NB4 (cell line): ENCODE data around the gene GULP1.

Experiments used
- DNase-seq: peaks from one replicate; pipeline ENCODE4 v3.0.0; 2010; ENCODE audit warnings: low read depth
- H3K4me3 ChIP-seq: one replicate; pipeline ENCODE4 v1.5.1; 2011; ENCODE audit warnings: mild to moderate bottlenecking, low read depth, low read length, moderate library complexity
- MYC ChIP-seq: IDR thresholded peaks from 2 replicates; pipeline ENCODE4 v1.6.1; 2011; ENCODE audit warnings: low read depth, low read length
- POLR2A ChIP-seq: IDR thresholded peaks from 2 replicates; pipeline ENCODE4 v1.6.1; 2011; ENCODE audit warnings: mild to moderate bottlenecking; ENCODE audit not compliant: insufficient read length; ENCODE audit errors: extremely low read depth
- TF ChIP-seq, protein P1 (sequence below): IDR thresholded peaks from one replicate; pipeline ENCODE4 v1.5.1; 2012; ENCODE audit warnings: low read depth, low read length
- TF ChIP-seq, protein P2 (sequence below): IDR thresholded peaks from 2 replicates; pipeline ENCODE4 v1.6.1; 2011; ENCODE audit warnings: low read depth, low read length

GULP1 gene

DNA sequence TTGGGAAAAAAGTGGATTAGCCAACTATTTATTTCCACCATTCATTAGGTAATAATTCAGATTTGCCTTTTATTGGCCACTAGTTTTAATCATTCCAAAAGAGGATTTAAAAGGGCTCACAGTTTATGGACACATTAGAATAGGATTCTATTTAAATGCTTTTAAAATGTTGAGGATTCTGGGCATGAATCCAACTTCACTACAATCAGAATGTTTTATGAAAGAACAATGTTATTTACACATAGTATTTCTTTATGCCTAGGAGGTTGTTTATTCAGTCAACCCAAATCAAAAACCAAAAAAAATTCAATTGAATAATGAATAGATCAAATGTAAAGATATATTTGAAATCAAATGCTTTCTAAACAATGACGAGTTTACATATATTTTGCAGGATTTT, 232.2 kb downstream of the GULP1 start:
- TF ChIP-seq POLR2A (no peak), MYC (no peak)
- TF ChIP-seq, protein P1, sequence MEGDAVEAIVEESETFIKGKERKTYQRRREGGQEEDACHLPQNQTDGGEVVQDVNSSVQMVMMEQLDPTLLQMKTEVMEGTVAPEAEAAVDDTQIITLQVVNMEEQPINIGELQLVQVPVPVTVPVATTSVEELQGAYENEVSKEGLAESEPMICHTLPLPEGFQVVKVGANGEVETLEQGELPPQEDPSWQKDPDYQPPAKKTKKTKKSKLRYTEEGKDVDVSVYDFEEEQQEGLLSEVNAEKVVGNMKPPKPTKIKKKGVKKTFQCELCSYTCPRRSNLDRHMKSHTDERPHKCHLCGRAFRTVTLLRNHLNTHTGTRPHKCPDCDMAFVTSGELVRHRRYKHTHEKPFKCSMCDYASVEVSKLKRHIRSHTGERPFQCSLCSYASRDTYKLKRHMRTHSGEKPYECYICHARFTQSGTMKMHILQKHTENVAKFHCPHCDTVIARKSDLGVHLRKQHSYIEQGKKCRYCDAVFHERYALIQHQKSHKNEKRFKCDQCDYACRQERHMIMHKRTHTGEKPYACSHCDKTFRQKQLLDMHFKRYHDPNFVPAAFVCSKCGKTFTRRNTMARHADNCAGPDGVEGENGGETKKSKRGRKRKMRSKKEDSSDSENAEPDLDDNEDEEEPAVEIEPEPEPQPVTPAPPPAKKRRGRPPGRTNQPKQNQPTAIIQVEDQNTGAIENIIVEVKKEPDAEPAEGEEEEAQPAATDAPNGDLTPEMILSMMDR, result no peak
- TF ChIP-seq, protein P2, sequence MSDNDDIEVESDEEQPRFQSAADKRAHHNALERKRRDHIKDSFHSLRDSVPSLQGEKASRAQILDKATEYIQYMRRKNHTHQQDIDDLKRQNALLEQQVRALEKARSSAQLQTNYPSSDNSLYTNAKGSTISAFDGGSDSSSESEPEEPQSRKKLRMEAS, result no peak
- no peak overlapping the region for H3K4me3 ChIP-seq
- no peak for DNase-seq

DNA sequence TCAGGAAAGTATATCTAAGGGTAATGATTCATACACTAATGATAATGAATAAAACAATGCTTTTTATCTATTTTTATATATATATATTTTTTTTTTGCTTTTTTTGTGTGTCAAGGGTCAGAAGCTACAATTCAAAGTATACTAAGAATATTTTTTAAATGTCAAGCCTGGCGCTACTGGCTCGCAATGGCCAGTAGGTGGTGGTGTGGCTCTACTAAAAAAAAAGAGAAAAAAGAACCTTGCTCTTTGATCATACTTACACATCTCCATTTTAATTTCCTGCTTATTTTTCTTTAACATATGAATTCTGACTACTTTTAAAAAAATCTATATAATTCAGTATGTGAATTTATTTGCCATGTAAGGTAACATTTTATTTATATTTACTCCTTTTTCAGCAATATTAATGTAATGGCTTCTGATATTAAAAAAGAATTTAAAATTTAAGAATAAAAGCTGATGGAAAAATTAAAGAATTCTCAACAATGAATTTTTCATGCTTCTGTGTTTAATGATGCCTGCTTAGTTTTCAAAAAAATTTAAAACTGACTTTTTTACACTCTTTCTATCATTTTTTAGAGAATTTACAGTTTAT, 232.9 kb downstream of the GULP1 start:
- TF ChIP-seq POLR2A, result no peak
- TF ChIP-seq, protein P1, result peak; percentile 65
- H3K4me3 ChIP-seq, result no peak overlapping the region
- peak; percentile 52 for DNase-seq

DNA sequence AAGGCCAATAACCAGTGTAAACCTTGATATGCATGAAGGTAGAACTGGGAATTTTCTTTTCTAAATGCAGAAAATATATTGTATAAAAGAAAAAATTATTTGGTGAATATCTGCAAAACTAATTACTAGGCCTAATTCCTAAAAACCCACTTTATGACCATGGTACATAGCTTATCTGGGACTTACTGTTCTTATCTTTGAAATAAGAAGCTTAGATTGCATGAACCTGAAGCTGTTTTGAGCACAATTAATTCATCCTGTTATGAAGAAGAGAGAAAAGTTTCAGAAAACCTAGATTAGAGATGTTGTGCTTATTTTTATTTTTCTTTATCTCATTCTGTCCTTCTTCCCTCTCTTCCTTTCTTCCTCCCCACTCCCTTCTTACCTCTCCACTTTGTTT, 235.0 kb downstream of the GULP1 start:
- TF ChIP-seq MYC (no peak), POLR2A (no peak)
- TF ChIP-seq, protein P1, result no peak
- TF ChIP-seq, protein P2, result no peak
- no peak for DNase-seq
- H3K4me3 ChIP-seq, result no peak overlapping the region

DNA sequence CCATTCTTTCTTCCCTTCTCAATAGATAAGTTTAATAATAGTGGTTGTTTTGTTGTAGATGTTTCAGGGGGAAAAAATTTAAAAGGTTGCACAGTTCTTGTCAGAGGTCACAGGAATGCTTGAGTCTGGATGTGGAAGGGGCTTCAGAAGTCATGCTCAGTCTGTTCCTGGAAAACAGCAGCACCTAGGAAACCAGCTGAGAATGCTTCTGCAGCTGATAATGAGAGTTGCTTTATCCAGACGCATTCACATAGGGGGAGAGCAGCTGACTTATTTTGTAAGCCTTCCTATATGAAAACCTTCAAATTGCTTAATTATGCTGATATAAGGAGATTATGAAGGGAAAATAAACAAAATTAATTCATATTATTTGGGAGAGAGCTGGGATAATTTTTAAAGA, 235.5 kb downstream of the GULP1 start:
- DNase-seq, result no peak
- no peak overlapping the region for H3K4me3 ChIP-seq
- TF ChIP-seq, protein P1, result no peak
- TF ChIP-seq, protein P2, result no peak
- no peak for TF ChIP-seq MYC

DNA sequence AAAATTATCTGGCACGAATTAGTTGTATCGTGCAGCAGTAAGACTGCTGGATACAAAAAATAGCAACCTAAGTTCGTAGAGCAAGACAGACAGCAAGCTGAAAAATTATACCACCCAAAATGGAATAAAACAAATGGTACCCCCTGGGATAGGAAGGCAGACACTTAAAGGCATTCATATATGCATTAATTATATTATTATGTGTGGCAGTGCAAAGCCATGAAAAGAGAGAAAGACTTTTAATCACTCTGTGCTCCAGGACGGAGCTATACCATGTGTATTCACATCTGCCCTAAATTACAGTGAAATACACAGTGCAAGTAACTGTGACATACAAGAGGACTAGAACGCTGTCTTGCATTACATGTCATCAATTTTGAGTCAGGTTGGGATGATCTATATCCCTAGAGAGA, 235.9 kb downstream of the GULP1 start:
- TF ChIP-seq, protein P1, result no peak
- TF ChIP-seq, protein P2, result no peak
- TF ChIP-seq POLR2A (no peak), MYC (no peak)
- no peak overlapping the region for H3K4me3 ChIP-seq
- no peak for DNase-seq

DNA sequence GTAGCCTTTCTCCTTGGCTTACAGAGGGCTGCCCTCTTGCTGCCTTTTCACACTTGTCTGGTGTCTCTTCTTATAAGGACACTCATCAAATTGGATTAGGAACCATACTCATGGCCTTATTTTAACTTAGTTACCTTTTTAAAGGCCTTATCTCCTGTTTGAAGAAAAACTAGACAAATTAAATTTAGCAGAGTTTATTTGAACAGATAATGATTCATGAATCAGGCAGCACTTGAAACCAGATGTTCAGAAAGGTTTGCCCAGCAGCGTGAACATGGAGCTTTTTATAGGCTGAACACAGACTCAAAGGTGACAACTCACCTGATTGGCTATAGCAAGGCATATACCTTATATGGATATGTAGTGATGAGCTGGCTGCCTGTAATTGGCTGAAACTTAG, 238.0 kb downstream of the GULP1 start:
- TF ChIP-seq, protein P2, result no peak
- no peak for TF ChIP-seq POLR2A
- TF ChIP-seq MYC, result no peak
- TF ChIP-seq, protein P1, result no peak
- H3K4me3 ChIP-seq, result no peak overlapping the region
- DNase-seq, result no peak
